Muscle layer of colon (tissue), 2 donors: ENCODE measurements around the gene PARVA.

Experiments
- H3K27ac ChIP-seq: one replicate; pipeline ENCODE4 v1.7.0; 2013; ENCODE audit warnings: low read depth, mild to moderate bottlenecking, low read length, moderate library complexity
- H3K27me3 ChIP-seq, 2 donors: one replicate each; pipeline ENCODE4 v1.7.0; 2013; ENCODE audit warnings: low read length in 2 of 2, mild to moderate bottlenecking in 2 of 2; ENCODE audit not compliant: insufficient read depth in 2 of 2, control insufficient read depth in 1 of 2
- H3K36me3 ChIP-seq: one replicate; pipeline ENCODE4 v1.7.0; 2013; ENCODE audit warnings: mild to moderate bottlenecking, low read length; ENCODE audit not compliant: insufficient read depth
- H3K4me1 ChIP-seq: one replicate; pipeline ENCODE4 v1.7.0; 2013; ENCODE audit warnings: mild to moderate bottlenecking, low read length; ENCODE audit not compliant: insufficient read depth
- H3K4me3 ChIP-seq, 2 donors: one replicate each; pipeline ENCODE4 v1.7.0; 2013; ENCODE audit warnings: low read length in 2 of 2, low read depth in 1 of 2, mild to moderate bottlenecking in 1 of 2, moderate library complexity in 1 of 2
- H3K9ac ChIP-seq: one replicate; pipeline ENCODE4 v1.7.0; 2013; ENCODE audit warnings: low read length
- H3K9me3 ChIP-seq: one replicate; pipeline ENCODE4 v1.7.0; 2013; ENCODE audit warnings: mild to moderate bottlenecking, low read length
- donor health status: abdominal sarcoma.
- donor health status: Adenocarcinoma of cecum.

Gene PARVA

GRCh38 chr11:12539572-12539971, 162.2 kb downstream of the PARVA start:
- no peak overlapping the region for H3K4me3 ChIP-seq
- no peaks in the 10 kb centered on the region for H3K27me3 ChIP-seq
- no peaks in the 10 kb centered on the region for H3K9me3 ChIP-seq
- H3K9ac ChIP-seq, result no peak overlapping the region
- H3K4me1 ChIP-seq, result peaks cover 43% of the 10 kb centered on the region
- no peaks in the 10 kb centered on the region for H3K36me3 ChIP-seq
- H3K27ac ChIP-seq, result peak overlapping the region; percentile 47

GRCh38 chr11:12540075-12540680, 162.8 kb downstream of the PARVA start:
- no peak overlapping the region for H3K4me3 ChIP-seq
- H3K27ac ChIP-seq, result peak overlapping the region; percentile 47
- no peaks in the 10 kb centered on the region for H3K36me3 ChIP-seq
- H3K4me1 ChIP-seq, result peaks cover 43% of the 10 kb centered on the region
- no peaks in the 10 kb centered on the region for H3K27me3 ChIP-seq
- H3K9me3 ChIP-seq, result no peaks in the 10 kb centered on the region
- no peak overlapping the region for H3K9ac ChIP-seq

- Histone ChIP-seq H3K27ac (peak overlapping the region; percentile 47), H3K4me1 (peaks cover 43% of the 10 kb centered on the region), H3K36me3 (no peaks in the 10 kb centered on the region), H3K9ac (no peak overlapping the region), H3K9me3 (no peaks in the 10 kb centered on the region), H3K27me3 (no peaks in the 10 kb centered on the region), H3K4me3 (no peak overlapping the region)
Observed at GRCh38 chr11:12540913-12541582, 163.7 kb downstream of the PARVA start.

- Histone ChIP-seq H3K9ac (no peak overlapping the region), H3K27ac (peak overlapping the region; percentile 47), H3K4me1 (peaks cover 43% of the 10 kb centered on the region), H3K27me3 (no peaks in the 10 kb centered on the region), H3K9me3 (no peaks in the 10 kb centered on the region), H3K36me3 (no peaks in the 10 kb centered on the region), H3K4me3 (no peak overlapping the region)
Observed at GRCh38 chr11:12541583-12542151, 164.3 kb downstream of the PARVA start.

GRCh38 chr11:12542186-12542935, 165.0 kb downstream of the PARVA start:
- H3K4me1 ChIP-seq, result peaks cover 41% of the 10 kb centered on the region
- no peak overlapping the region for H3K27ac ChIP-seq
- no peaks in the 10 kb centered on the region for H3K27me3 ChIP-seq
- no peak overlapping the region for H3K9ac ChIP-seq
- no peaks in the 10 kb centered on the region for H3K36me3 ChIP-seq
- no peak overlapping the region for H3K4me3 ChIP-seq
- no peaks in the 10 kb centered on the region for H3K9me3 ChIP-seq

GRCh38 chr11:12543596-12544415, 166.4 kb downstream of the PARVA start:
- H3K27me3 ChIP-seq, result no peaks in the 10 kb centered on the region
- no peaks in the 10 kb centered on the region for H3K36me3 ChIP-seq

GRCh38 chr11:12544986-12545775, 167.8 kb downstream of the PARVA start:
- Histone ChIP-seq H3K4me1 (peaks cover 16% of the 10 kb centered on the region), H3K4me3 (no peak overlapping the region), H3K27me3 (no peaks in the 10 kb centered on the region), H3K9ac (no peak overlapping the region), H3K36me3 (no peaks in the 10 kb centered on the region), H3K9me3 (no peaks in the 10 kb centered on the region), H3K27ac (no peak overlapping the region)

More at GRCh38 chr11:12543596-12544415, 166.4 kb downstream of the PARVA start:
- Histone ChIP-seq H3K9ac (no peak overlapping the region), H3K4me1 (peaks cover 28% of the 10 kb centered on the region), H3K4me3 (no peak overlapping the region), H3K27ac (no peak overlapping the region), H3K9me3 (no peaks in the 10 kb centered on the region)

GRCh38 chr11:12546122-12546521, 168.8 kb downstream of the PARVA start:
- Histone ChIP-seq H3K4me3 (no peak overlapping the region), H3K9ac (no peak overlapping the region), H3K36me3 (no peaks in the 10 kb centered on the region), H3K4me1 (peaks cover 6% of the 10 kb centered on the region), H3K27ac (no peak overlapping the region), H3K9me3 (no peaks in the 10 kb centered on the region), H3K27me3 (no peaks in the 10 kb centered on the region)

GRCh38 chr11:12546660-12547059, 169.3 kb downstream of the PARVA start:
- H3K4me1 ChIP-seq, result peaks cover under 1% of the 10 kb centered on the region
- no peaks in the 10 kb centered on the region for H3K9me3 ChIP-seq
- no peak overlapping the region for H3K9ac ChIP-seq

GRCh38 chr11:12547953-12548650, 170.7 kb downstream of the PARVA start:
- no peaks in the 10 kb centered on the region for H3K27me3 ChIP-seq
- no peaks in the 10 kb centered on the region for H3K36me3 ChIP-seq
- H3K27ac ChIP-seq, result no peak overlapping the region
- H3K9ac ChIP-seq, result no peak overlapping the region
- no peak overlapping the region for H3K4me3 ChIP-seq
- no peaks in the 10 kb centered on the region for H3K4me1 ChIP-seq
- no peaks in the 10 kb centered on the region for H3K9me3 ChIP-seq

More at GRCh38 chr11:12546660-12547059, 169.3 kb downstream of the PARVA start:
- H3K36me3 ChIP-seq, result no peaks in the 10 kb centered on the region
- H3K27me3 ChIP-seq, result no peaks in the 10 kb centered on the region
- no peak overlapping the region for H3K27ac ChIP-seq
- no peak overlapping the region for H3K4me3 ChIP-seq
